HG02610 (cell line): Measurements from ENCODE around the gene SFMBT2.

Source experiments
- ATAC-seq: cut with Tn5 transposase; IDR thresholded peaks from one replicate; pipeline ENCODE4 v1.9.1; 2021; ENCODE audit warnings: mild to moderate bottlenecking, moderate library complexity; ENCODE audit not compliant: unreplicated experiment

The SFMBT2 gene

GRCh38 chr10:7426349-7426748 lies 15.5 kb upstream of the SFMBT2 start:
- ATAC-seq: no peak

DNA sequence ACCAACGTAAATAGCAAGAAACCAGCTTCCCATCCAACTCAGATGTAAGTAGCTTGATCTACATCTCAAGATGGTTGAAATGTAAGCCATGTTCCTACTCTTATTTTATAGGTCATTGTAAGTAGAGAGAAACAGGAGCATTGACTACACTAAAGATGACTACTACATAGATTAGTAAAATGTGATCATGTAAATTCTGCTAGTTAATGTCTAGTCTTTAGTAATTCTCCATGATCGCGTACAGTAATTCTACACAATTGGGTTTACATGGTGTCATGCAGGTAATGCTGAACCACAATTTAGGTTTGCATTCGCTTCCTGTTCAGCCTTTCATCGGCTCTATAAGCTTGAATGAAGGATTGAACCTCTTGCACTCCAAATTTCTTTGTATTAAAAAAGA lies 14.9 kb upstream of the SFMBT2 start:
- no peak for ATAC-seq

DNA sequence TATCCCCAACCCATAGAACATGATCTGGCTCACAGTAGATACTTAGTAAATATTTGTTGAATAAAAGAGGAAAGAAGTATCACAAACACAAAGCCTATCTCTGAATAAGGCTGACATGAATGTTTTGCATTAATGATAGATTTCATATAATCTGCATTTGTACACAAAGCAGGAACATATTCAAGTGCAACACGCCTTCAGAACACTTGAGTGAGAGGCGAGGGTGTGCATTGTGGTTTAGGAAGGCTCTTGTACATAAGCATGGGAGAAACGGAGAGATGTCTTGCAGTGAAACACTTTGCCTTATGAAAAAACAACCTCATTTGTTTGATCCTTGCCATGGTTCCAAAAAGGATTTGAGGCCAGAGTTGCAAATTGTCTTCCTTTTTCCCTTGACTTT lies 14.1 kb upstream of the SFMBT2 start:
- no peak for ATAC-seq

DNA sequence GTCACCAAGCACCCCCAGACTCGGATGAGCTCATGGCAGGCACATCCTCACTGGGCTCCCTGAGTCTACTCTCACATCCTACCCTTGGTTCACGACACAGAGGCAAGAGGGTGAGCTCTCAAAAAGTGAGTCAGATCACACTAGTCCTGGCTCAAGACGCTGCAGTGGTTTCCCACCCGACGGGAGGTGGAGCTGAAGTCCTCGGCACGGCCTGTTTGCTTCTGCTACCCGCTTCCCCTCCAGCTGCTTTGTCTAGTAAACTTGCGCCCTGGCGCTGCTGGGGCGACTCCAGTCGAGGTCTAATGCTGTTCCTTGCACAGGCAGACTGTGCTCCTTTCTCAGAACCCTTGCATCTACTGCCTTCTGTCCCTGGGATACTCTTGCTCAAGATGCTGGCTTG lies 13.5 kb upstream of the SFMBT2 start:
- peak; percentile 87 for ATAC-seq

DNA sequence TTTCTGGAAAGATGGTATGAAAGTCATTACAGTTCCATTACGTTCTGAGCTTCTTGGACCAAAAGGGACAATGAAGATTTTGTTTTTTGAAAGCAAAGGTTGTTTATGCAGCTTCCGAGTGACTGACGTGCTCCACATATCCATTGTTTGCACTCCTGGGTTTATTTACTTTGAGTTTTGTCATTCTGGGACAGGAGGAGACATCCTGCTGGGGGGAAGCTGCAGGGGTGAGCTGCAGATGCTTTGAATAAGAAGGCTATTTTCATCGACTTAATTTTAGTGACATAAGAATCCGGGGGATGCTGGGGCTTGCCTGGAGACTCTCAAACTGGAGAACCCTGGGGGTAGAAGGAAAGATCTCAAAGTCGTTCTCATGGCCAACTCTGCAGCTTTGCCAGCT lies 12.7 kb upstream of the SFMBT2 start:
- no peak for ATAC-seq

DNA sequence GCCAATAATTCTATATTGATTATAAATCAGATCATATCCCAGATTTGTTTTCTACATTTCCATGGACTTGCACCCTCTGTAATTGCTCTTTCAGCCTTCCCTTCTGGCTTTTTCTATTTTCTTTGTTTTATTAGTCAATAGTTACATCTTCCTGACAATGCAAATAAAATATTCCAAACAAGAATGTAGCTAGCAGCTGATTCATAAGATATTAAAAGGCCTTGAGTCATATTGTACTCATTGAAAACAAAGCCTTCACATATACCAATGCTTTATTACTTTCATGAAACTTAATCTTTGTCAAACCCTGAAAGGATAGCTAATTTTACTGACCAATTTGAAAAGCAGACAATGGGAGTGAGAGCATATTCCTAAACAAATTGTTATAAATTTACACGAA lies 10.7 kb upstream of the SFMBT2 start:
- no peak for ATAC-seq

GRCh38 chr10:7419998-7420397 lies 9.2 kb upstream of the SFMBT2 start:
- no peak for ATAC-seq

GRCh38 chr10:7417807-7418206 lies 7.0 kb upstream of the SFMBT2 start:
- ATAC-seq: no peak

- no peak for ATAC-seq
These were observed 6.3 kb upstream of the SFMBT2 start for GRCh38 chr10:7417103-7417623.

DNA sequence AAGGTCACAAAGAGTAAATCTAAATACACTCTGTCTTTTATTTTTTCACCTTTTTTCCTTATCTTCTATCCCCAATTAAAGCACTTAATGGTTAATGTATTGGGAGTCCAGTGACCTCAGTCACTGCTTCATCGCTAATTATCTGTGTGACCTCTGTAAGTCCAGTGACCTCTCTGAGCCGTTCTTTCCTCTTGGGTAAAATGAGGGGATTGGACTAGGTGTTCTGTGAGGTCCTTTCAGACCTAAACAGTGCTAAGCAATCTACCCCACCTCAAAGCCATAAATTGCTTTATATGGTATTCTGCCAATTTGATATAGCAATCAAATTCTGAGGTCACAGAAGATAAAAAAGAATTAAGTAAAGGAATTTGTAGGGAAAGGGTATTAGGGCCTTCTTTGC lies 3.9 kb upstream of the SFMBT2 start:
- ATAC-seq: no peak

- no peak for ATAC-seq
These were observed 2.1 kb upstream of the SFMBT2 start for GRCh38 chr10:7412928-7413282.

DNA sequence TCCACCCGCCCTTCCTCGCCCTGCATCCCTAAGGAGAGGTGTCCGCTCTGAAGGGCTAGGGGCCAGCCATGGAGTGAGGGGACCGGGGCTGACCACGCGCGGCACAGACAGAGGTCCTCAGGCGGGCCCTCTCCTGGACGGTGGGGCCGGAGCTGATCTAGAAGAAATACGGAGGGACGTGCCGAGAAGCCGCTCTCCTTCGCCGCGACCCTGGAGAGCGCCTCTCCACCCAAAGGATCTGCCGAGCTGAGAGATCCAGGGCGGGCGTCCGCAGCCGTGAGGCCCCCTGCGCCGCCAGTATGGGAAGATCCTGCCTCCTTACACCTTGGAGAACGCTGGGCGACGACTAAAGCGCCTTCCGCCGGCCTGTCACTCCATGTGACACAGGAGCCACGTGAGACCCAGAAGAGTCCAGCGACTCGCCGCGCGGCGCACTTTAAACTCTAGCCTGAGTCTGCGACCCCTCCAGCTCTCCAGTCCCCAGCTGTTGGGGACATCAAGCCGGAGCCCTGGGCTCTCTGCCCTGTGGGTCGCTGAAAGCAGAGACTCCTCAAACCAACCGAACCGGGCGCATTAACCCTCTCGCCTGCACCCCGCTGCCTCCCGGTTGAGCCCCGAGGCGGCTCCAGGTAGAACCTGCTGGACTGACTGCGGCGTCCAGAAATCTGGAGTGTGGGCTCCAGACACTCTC lies 1.5 kb upstream of the SFMBT2 start:
- ATAC-seq: no peak

GRCh38 chr10:7411671-7412128 lies 866 bp upstream of the SFMBT2 start:
- no peak for ATAC-seq

GRCh38 chr10:7410301-7410861 lies 453 bp downstream of the SFMBT2 start:
- ATAC-seq: no peak

DNA sequence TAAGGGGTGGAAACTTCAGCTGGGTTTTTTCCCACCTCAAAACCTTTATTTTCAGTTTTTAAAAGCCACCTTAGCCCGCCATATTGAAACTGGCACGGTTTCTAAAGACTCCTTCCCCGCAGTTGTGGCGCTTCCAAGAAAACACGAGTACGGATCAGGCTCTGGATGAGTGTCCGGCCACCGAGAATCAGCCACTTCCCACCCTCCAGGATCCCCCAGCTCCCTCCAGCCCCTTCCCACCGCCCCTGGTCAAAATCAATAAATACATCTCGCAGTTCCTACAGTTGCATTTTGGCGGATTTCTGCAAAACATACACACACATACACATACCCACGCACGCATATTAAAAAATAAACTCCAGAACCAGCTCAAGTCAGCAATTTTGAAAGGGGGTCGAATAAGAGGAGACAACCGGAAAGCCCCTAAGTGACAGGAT lies 1.1 kb downstream of the SFMBT2 start:
- ATAC-seq: no peak

GRCh38 chr10:7409045-7409731 lies 1.6 kb downstream of the SFMBT2 start:
- peak; percentile 39 for ATAC-seq

DNA sequence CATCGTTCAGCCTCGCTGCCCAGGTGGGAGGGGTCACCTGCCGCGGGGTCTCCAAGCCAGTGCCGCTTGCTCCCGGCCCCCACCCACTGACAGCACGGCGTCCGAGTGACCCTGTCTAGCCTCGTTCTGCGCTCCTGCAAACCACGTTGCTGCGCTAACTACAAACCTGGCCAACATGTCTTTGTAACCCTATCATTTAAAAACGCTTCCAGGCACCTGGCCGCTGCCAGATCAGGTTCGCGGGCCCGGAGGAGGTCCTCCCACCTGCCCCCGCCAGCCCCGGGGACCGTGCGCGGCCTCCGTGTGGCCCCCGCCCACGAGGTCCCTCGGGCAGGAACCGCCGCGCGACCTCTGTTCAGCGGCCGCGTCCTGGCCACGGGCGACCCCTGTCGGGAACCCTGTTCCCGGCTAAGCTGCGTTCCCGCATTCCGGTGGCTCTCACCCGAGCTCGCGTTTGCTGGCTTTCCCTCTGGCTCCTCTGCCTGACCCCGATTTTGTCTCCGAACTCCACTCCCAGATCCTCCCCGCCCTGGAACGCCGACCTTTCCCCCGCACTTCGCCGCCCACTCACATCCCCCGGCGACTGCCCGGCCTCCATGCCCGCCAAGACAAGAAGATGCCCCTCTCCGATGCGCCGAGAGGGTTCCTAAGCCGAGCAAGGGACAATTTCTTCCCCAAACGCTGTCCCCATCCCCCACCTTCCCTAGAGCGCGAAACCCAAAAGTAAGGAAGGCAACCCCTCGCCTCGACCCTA lies 2.4 kb downstream of the SFMBT2 start:
- peak; percentile 27 for ATAC-seq

GRCh38 chr10:7407368-7408290 lies 3.2 kb downstream of the SFMBT2 start:
- peak; percentile 18 for ATAC-seq

DNA sequence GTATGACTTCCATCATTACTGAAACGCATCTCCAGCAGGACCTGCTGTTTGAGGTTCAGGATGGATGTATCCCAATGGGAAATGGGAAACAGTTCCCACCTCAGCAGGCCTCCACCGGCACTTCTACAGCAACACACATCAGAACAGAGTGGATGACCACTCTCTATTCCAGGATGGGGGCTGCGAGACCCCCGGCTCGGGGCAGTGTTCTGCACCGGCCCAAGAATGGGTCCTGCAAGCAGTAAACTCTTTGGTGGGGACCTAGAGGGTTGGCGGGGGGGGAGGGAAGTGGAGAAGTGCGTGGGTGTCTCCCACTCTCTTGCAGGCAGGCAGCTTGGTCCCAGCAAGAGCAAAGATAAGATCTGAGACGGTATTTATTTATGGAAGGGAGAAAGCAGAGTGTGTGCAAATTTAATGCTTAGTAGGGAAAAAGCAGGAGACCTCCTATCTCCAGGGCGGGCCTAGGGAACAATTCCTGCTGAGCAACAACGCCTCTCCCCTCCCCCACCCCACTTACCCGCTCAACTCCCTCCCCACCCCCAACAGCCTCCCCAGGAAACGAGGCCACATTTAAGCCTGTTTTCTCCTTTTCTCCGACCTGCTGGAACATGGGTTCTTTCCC lies 4.0 kb downstream of the SFMBT2 start:
- ATAC-seq: no peak

DNA sequence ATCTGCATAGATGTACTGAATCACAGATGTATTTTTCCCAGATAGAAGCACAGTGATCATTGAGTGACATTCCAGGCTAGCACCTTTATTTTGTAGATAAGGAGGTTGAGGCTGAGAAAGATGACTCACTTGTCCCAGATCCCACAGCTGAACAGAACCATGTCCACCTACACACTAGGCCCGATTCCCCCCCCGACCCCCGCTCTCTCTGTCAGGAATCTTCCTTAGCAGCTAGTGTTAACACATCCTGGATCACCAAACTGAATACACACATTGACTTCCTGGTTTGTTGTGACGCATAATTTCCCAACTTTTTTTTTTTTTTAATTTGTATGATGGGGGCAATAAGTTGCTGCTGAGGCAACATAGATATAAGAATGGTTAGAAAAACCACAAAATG lies 5.2 kb downstream of the SFMBT2 start:
- no peak for ATAC-seq
